Upper lobe of left lung (tissue), 4 donors: ENCODE measurements around the gene FOXO1.

ENCODE experiments used
- EP300 ChIP-seq, 4 donors: sonication (generic); formaldehyde crosslinking; IDR thresholded peaks; one replicate each; pipeline ENCODE4 v1.5.1; 2017; ENCODE audit warnings: antibody characterized with exemption in 4 of 4, control low read depth in 2 of 4
- POLR2A ChIP-seq, 4 donors: fragments of 450-650 bp; IDR thresholded peaks; one replicate each; pipeline ENCODE4 v1.5.1; 2016 to 2017; ENCODE audit warnings: antibody characterized with exemption in 4 of 4, mild to moderate bottlenecking in 2 of 4
- TF ChIP-seq, protein P1 (sequence below), 6 experiments: fragments of 450-650 bp in 4 of 6; fragments of 200-600 bp in 2 of 6; sonication (generic) in 2 of 6; IDR thresholded peaks; one replicate each; pipeline ENCODE4 v1.5.1; 2016 to 2019; ENCODE audit warnings: antibody characterized with exemption in 6 of 6

DNA sequence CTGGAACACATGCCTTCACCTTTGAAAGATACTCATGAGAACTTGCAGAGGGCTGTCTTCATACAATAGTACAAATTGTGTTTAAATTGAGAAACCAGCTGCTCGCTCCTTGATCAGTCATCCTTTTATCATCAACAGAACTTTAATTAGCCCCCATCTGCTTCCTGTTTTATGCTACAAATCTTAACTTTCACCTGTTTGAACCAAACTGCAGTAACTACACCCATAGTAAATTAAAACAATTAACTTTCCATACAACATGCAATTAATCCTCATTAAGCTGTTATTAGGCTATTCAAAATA lies 85.2 kb downstream of the FOXO1 start:
- TF ChIP-seq POLR2A (IDR thresholded peaks at IDR 0.05) = no peak
- TF ChIP-seq EP300 (IDR thresholded peaks at IDR 0.05) = no peak
- TF ChIP-seq, protein P1, sequence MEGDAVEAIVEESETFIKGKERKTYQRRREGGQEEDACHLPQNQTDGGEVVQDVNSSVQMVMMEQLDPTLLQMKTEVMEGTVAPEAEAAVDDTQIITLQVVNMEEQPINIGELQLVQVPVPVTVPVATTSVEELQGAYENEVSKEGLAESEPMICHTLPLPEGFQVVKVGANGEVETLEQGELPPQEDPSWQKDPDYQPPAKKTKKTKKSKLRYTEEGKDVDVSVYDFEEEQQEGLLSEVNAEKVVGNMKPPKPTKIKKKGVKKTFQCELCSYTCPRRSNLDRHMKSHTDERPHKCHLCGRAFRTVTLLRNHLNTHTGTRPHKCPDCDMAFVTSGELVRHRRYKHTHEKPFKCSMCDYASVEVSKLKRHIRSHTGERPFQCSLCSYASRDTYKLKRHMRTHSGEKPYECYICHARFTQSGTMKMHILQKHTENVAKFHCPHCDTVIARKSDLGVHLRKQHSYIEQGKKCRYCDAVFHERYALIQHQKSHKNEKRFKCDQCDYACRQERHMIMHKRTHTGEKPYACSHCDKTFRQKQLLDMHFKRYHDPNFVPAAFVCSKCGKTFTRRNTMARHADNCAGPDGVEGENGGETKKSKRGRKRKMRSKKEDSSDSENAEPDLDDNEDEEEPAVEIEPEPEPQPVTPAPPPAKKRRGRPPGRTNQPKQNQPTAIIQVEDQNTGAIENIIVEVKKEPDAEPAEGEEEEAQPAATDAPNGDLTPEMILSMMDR (IDR thresholded peaks at IDR 0.05) = no peak
